Measurements from ENCODE around the gene HOXA4.
A peak's percentile ranks its signal among the peaks of the same experiment; 100 is the strongest.

Gene HOXA4

DNA sequence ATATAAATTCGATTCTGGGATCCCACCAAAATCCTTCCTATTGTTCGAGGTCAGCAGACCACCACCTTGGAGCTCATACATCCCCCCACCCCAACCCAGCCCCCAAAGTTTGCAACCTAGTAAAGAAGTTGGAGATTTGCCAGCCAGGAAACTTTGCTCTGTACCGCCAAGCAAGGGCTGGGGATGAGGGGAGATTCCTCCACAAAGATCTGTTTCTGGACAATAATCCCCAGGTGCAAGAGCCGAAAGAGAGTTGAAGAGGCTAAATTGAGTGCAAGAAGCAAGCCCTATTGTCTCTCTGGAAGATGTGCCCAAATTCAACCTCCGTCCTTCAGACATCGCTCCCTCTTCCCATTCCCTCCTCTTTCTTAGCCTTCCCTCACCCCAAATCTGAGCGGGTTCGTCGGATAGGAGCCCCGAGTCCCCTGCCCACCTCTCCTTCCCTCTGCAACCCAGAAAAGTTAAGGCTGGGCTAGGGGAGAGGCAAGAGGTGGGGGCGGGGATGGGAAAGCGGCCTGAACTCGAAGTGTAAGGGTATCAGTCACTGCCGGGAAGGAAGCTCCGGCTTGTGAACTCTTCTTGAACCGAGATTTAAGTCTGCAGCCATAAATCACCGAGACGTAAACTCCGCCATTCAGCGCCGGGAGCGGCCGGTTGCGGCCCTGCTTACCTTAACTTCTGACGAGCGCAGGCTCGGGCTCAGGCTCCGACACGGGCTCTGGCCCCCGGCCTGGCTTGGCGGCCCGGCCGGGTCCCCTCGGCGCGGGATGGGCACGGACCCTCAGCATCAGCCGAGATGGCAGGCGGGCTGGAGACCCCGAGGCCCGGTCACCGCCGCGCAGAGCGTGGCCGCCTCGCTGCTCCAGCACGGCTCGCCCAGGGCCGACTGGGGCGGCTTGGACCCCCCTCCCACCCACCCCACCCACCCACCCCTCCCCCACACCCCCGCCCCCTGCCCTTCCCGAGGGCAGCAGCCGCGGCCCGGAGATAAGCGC is 17.3 kb downstream of the HOXA4 start:
- peak overlapping the region; percentile 36 for H3K4me2 ChIP-seq (ENCODE audit: low read length)
- H3K4me1 ChIP-seq (ENCODE audit: control insufficient read depth, low read depth, low read length): no peaks in the 10 kb centered on the region
- no peak overlapping the region for H4K8ac ChIP-seq (ENCODE audit: low read depth, low read length)
- DNase-seq: peak; percentile 78
- no peak overlapping the region for H2BK15ac ChIP-seq (replicated peaks; ENCODE audit: low read depth)
- H3K36me3 ChIP-seq (ENCODE audit: control insufficient read depth, insufficient read depth, low read length): no peaks in the 10 kb centered on the region
- no peak overlapping the region for H2BK120ac ChIP-seq (ENCODE audit: low read depth, low read length)
- peaks cover 87% of the 10 kb centered on the region for H3K27me3 ChIP-seq (ENCODE audit: insufficient read depth, low read length, poor library complexity)
- H3K79me1 ChIP-seq (ENCODE audit: low read length): no peaks in the 10 kb centered on the region
- no CpG with 5 or more reads among the region's 57 CpGs for WGBS (ENCODE audit: extremely low coverage, insufficient coverage, low lambda C conversion rate)
- no peaks in the 10 kb centered on the region for H3K79me2 ChIP-seq (ENCODE audit: control insufficient read depth, insufficient read depth, low read length)
- H3K9ac ChIP-seq (ENCODE audit: low read length): no peak overlapping the region
- no peak overlapping the region for H3K4ac ChIP-seq (ENCODE audit: low read depth, low read length)
- no peak overlapping the region for H3K56ac ChIP-seq (ENCODE audit: low read length)
- no peak overlapping the region for H4K5ac ChIP-seq (ENCODE audit: low read length)
- H3K23ac ChIP-seq (ENCODE audit: low read length): no peak overlapping the region
- H3K27ac ChIP-seq (ENCODE audit: low read depth, low read length): no peak overlapping the region
- no peak overlapping the region for H3K18ac ChIP-seq (ENCODE audit: low read length)
- no peak overlapping the region for H3K4me3 ChIP-seq (ENCODE audit: low read length)
- H2BK5ac ChIP-seq (ENCODE audit: low read length): no peak overlapping the region
- no peak overlapping the region for H2AK5ac ChIP-seq (ENCODE audit: low read length)

DNA sequence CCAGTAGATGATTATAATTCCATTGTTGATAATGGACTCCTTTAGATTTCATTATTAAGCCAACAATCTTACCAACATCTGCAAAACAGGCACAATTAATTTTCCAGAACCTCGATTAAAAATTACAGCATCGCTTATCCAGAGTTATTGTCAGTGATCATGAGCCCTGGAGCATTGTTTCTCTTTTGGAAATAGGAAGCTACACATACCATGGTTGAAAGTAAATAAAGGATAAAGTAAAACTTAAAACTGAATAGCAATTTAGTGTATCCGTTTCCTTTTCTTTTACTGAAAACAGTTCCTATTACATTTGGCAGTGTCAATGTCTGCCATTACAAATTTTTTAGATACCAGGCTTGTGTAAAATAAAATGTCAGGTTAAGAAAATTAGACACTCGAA is 18.2 kb downstream of the HOXA4 start:
- WGBS (ENCODE audit: extremely low coverage, insufficient coverage, low lambda C conversion rate): no CpG with 5 or more reads among the region's 4 CpGs
- Histone ChIP-seq H3K27me3 (ENCODE audit: insufficient read depth, low read length, poor library complexity) (peaks cover 87% of the 10 kb centered on the region), H3K56ac (ENCODE audit: low read length) (no peak overlapping the region)

DNA sequence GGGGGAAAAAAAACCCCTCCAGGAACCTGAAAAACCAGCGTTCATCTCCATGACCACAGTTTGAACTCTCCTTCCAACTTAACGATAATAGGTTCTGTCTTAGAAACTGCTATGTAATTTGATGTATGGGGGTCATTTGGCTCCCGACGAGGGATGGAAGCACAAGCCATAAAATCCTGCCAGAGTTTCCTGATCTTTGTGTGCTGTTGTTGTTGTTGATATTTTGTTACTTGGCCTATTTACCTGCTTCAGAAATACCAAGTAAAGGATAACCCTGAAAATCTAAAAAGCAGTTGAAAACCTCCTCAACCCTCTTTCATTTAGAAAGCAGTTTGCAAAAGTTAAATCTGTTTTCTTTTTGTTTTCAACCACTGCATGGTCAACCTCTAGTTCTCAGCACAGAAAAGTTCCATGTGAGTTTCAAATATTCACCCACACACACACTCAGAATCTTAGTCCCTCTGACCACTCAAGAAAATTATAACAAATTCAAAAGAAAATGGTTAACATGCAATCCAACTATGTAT is 18.7 kb downstream of the HOXA4 start:
- H3K79me1 ChIP-seq (ENCODE audit: low read length): no peaks in the 10 kb centered on the region
- no peak overlapping the region for H2BK15ac ChIP-seq (replicated peaks; ENCODE audit: low read depth)
- H3K4ac ChIP-seq (ENCODE audit: low read depth, low read length): no peak overlapping the region
- no CpG with 5 or more reads among the region's 4 CpGs for WGBS (ENCODE audit: extremely low coverage, insufficient coverage, low lambda C conversion rate)
- H3K4me1 ChIP-seq (ENCODE audit: control insufficient read depth, low read depth, low read length): no peaks in the 10 kb centered on the region
- no peak overlapping the region for H3K9ac ChIP-seq (ENCODE audit: low read length)
- peaks cover 84% of the 10 kb centered on the region for H3K27me3 ChIP-seq (ENCODE audit: insufficient read depth, low read length, poor library complexity)
- no peak overlapping the region for H4K5ac ChIP-seq (ENCODE audit: low read length)
- no peak overlapping the region for H3K56ac ChIP-seq (ENCODE audit: low read length)
- no peak overlapping the region for H3K23ac ChIP-seq (ENCODE audit: low read length)
- H3K4me3 ChIP-seq (ENCODE audit: low read length): no peak overlapping the region
- no peak overlapping the region for H4K8ac ChIP-seq (ENCODE audit: low read depth, low read length)
- no peaks in the 10 kb centered on the region for H3K36me3 ChIP-seq (ENCODE audit: control insufficient read depth, insufficient read depth, low read length)
- H3K27ac ChIP-seq (ENCODE audit: low read depth, low read length): no peak overlapping the region
- H2AK5ac ChIP-seq (ENCODE audit: low read length): no peak overlapping the region
- H3K18ac ChIP-seq (ENCODE audit: low read length): no peak overlapping the region
- no peak overlapping the region for H2BK120ac ChIP-seq (ENCODE audit: low read depth, low read length)
- no peaks in the 10 kb centered on the region for H3K79me2 ChIP-seq (ENCODE audit: control insufficient read depth, insufficient read depth, low read length)
- H3K4me2 ChIP-seq (ENCODE audit: low read length): no peak overlapping the region
- H2BK5ac ChIP-seq (ENCODE audit: low read length): no peak overlapping the region
- no peak for DNase-seq

More for the DNA sequence above, 18.2 kb downstream of the HOXA4 start:
- H3K9ac ChIP-seq (ENCODE audit: low read length): no peak overlapping the region
- no peaks in the 10 kb centered on the region for H3K79me2 ChIP-seq (ENCODE audit: control insufficient read depth, insufficient read depth, low read length)
- no peak overlapping the region for H2AK5ac ChIP-seq (ENCODE audit: low read length)
- H3K4me1 ChIP-seq (ENCODE audit: control insufficient read depth, low read depth, low read length): no peaks in the 10 kb centered on the region
- H4K8ac ChIP-seq (ENCODE audit: low read depth, low read length): no peak overlapping the region
- H3K27ac ChIP-seq (ENCODE audit: low read depth, low read length): no peak overlapping the region
- no peak overlapping the region for H3K4me3 ChIP-seq (ENCODE audit: low read length)
- H3K4me2 ChIP-seq (ENCODE audit: low read length): no peak overlapping the region
- H3K79me1 ChIP-seq (ENCODE audit: low read length): no peaks in the 10 kb centered on the region
- no peak overlapping the region for H3K23ac ChIP-seq (ENCODE audit: low read length)
- no peak overlapping the region for H4K5ac ChIP-seq (ENCODE audit: low read length)
- H2BK5ac ChIP-seq (ENCODE audit: low read length): no peak overlapping the region
- no peak overlapping the region for H3K4ac ChIP-seq (ENCODE audit: low read depth, low read length)
- no peaks in the 10 kb centered on the region for H3K36me3 ChIP-seq (ENCODE audit: control insufficient read depth, insufficient read depth, low read length)
- no peak overlapping the region for H2BK120ac ChIP-seq (ENCODE audit: low read depth, low read length)
- no peak overlapping the region for H3K18ac ChIP-seq (ENCODE audit: low read length)
- no peak for DNase-seq
- H2BK15ac ChIP-seq (replicated peaks; ENCODE audit: low read depth): no peak overlapping the region

DNA sequence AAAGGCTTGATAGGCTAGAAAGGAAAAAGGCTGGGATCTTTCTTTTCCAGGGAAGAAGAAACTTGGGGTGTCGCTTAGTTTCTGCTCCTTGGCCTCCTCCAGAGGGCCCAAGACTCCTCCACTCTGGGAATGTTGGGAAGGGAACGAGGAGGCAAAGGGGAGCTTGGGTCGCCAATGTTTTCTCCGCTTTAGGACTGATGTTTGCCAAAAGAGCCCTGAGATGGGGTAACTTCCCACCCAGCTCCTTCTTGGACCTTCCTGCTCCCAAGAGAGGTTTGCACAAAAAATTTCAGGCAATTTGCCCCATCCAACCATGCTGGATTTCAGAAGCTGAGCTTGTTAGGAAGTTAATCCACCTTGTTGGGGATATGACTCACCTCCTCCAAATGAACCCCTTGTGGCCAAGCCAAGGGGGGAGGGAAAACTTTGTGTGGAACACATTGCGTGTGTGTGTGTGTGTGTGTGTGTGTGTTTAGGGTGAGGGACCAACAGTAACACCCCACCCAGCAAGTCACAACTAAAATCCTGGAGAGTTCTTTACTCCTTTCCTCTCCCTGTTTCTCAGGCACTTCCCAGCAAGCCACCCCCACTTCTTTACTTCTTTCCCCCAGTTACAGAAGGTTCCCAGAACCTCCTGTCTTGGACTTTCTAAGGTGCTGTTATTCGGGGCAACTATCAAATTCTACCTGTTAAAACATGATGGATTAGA is 19.4 kb downstream of the HOXA4 start:
- no peak for DNase-seq
- H3K4me3 ChIP-seq (ENCODE audit: low read length): no peak overlapping the region
- no peak overlapping the region for H3K27ac ChIP-seq (ENCODE audit: low read depth, low read length)

DNA sequence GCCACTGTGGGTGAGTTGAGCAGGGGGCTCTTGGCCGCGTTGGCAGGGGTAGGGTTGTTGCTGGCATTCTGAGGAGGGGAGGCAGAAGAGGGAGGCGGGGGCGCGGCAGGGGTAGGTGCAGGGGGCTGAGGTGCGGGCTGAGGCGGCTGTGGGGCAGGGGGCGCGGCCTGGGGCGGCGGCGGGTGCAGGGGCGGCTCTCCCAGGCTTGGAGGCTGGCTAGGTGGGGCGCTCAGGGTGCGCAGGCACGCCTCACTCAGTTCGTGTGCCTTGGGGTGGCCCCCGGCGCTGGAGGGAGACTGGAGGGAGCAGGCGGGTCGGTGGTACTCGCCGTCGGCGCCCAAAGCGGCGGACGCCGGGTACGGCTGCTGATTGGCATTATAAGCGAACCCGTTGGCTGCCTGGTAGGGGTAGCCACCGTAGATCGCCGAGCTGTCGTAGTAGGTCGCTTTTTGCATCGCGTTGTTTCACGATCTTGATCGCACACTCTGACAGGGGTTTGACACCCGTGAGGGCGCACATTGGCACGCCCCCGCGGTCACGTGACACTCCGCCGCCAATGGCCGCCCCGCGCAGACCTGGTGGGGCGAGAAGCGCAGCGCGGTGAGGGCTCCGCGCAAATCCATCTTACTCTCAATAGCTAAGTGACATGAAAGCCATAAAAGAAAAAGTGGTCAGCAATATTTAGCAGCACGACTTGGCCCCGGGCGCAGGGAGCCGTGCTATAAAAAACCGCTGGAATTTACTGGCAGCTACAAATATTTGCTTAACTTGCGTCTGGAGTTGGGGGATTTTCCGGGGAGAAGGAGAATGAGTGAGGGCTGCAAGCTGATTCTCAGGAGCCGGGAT is 20.1 kb downstream of the HOXA4 start:
- DNase-seq: peak; percentile 43
- H3K27ac ChIP-seq (ENCODE audit: low read depth, low read length): no peak overlapping the region
- no peak overlapping the region for H4K8ac ChIP-seq (ENCODE audit: low read depth, low read length)
- no CpG with 5 or more reads among the region's 66 CpGs for WGBS (ENCODE audit: extremely low coverage, insufficient coverage, low lambda C conversion rate)
- no peak overlapping the region for H3K23ac ChIP-seq (ENCODE audit: low read length)
- peaks cover 82% of the 10 kb centered on the region for H3K27me3 ChIP-seq (ENCODE audit: insufficient read depth, low read length, poor library complexity)
- no peak overlapping the region for H2BK5ac ChIP-seq (ENCODE audit: low read length)
- no peak overlapping the region for H2AK5ac ChIP-seq (ENCODE audit: low read length)
- no peak overlapping the region for H3K18ac ChIP-seq (ENCODE audit: low read length)
- H3K79me2 ChIP-seq (ENCODE audit: control insufficient read depth, insufficient read depth, low read length): no peaks in the 10 kb centered on the region
- H3K4ac ChIP-seq (ENCODE audit: low read depth, low read length): no peak overlapping the region
- no peak overlapping the region for H3K56ac ChIP-seq (ENCODE audit: low read length)
- H3K4me1 ChIP-seq (ENCODE audit: control insufficient read depth, low read depth, low read length): no peaks in the 10 kb centered on the region
- H3K9ac ChIP-seq (ENCODE audit: low read length): no peak overlapping the region
- H3K36me3 ChIP-seq (ENCODE audit: control insufficient read depth, insufficient read depth, low read length): no peaks in the 10 kb centered on the region
- H3K4me3 ChIP-seq (ENCODE audit: low read length): no peak overlapping the region
- no peak overlapping the region for H2BK15ac ChIP-seq (replicated peaks; ENCODE audit: low read depth)
- H3K4me2 ChIP-seq (ENCODE audit: low read length): peak overlapping the region; percentile 64
- H3K79me1 ChIP-seq (ENCODE audit: low read length): no peaks in the 10 kb centered on the region
- no peak overlapping the region for H2BK120ac ChIP-seq (ENCODE audit: low read depth, low read length)
- no peak overlapping the region for H4K5ac ChIP-seq (ENCODE audit: low read length)

More for the DNA sequence above, 19.4 kb downstream of the HOXA4 start:
- Histone ChIP-seq H4K8ac (ENCODE audit: low read depth, low read length) (no peak overlapping the region), H3K79me1 (ENCODE audit: low read length) (no peaks in the 10 kb centered on the region), H2BK120ac (ENCODE audit: low read depth, low read length) (no peak overlapping the region), H3K9ac (ENCODE audit: low read length) (no peak overlapping the region), H2AK5ac (ENCODE audit: low read length) (no peak overlapping the region), H3K18ac (ENCODE audit: low read length) (no peak overlapping the region), H3K36me3 (ENCODE audit: control insufficient read depth, insufficient read depth, low read length) (no peaks in the 10 kb centered on the region), H4K5ac (ENCODE audit: low read length) (no peak overlapping the region), H3K56ac (ENCODE audit: low read length) (no peak overlapping the region), H3K4me2 (ENCODE audit: low read length) (no peak overlapping the region), H3K79me2 (ENCODE audit: control insufficient read depth, insufficient read depth, low read length) (no peaks in the 10 kb centered on the region), H3K23ac (ENCODE audit: low read length) (no peak overlapping the region), H2BK5ac (ENCODE audit: low read length) (no peak overlapping the region), H3K4ac (ENCODE audit: low read depth, low read length) (no peak overlapping the region), H2BK15ac (replicated peaks; ENCODE audit: low read depth) (no peak overlapping the region), H3K4me1 (ENCODE audit: control insufficient read depth, low read depth, low read length) (no peaks in the 10 kb centered on the region), H3K27me3 (ENCODE audit: insufficient read depth, low read length, poor library complexity) (peaks cover 82% of the 10 kb centered on the region)
- no CpG with 5 or more reads among the region's 6 CpGs for WGBS (ENCODE audit: extremely low coverage, insufficient coverage, low lambda C conversion rate)

All from mesendoderm (in vitro differentiated cells).